Measurements from ENCODE around the gene RBM41.

Gene RBM41

GRCh38 chrX:107025545-107025944 lies 93.1 kb downstream of the RBM41 start:
- DNase-seq (ENCODE audit: low read depth): no peak

- DNase-seq (ENCODE audit: low read depth): no peak
Measured at GRCh38 chrX:107014936-107015335, 103.7 kb downstream of the RBM41 start.
